K562 (cell line): ENCODE measurements around the gene EFCAB8. TPM values are rescaled to one million over a fixed set of nuclear protein-coding genes. Genes with fewer than 3 reads are reported as not detected.

ENCODE experiments used
- ATAC-seq: fragments of 200-7000 bp; cut with Tn5 transposase; 3 replicates; pipeline ENCODE4 v1.9.1; 2020; ENCODE audit warnings: moderate library complexity
- BruUV-seq: library from RNA; stranded (reverse); fragments of 400-500 nt; replicated peaks from 2 replicates; lab custom pipeline; 2021; lab: Mats Ljungman, UMichigan
- CTCF ChIA-PET: fragments of 300-600 bp; formaldehyde crosslinking; extraction: SDS; loops from one replicate; lab custom pipeline; 2021; ENCODE audit warnings: low intra/inter-chr PET ratio; lab: Yijun Ruan, JAX
- POLR2A ChIA-PET: fragments of 300-600, 350-650 bp; sonication (Branson Sonifier 250); formaldehyde crosslinking; extraction: SDS; loops from one replicate; lab custom pipeline; 2021; ENCODE audit warnings: antibody characterized with exemption, inconsistent platforms; lab: Yijun Ruan, JAX
- DNase-seq, 4 experiments: peaks; one replicate each; pipeline versions ENCODE4 v3.0.0 to v3.0.0-alpha.2; 2011 to 2018; ENCODE audit warnings: low spot score in 3 of 4, mixed read lengths in 3 of 4; ENCODE audit errors: extremely low read depth in 1 of 4
- FAIRE-seq: peaks from 2 replicates; lab custom pipeline; 2011; peaks lifted over from hg19 to GRCh38; lab: Jason Lieb, UNC
- H2AFZ ChIP-seq: 2 replicates; pipeline ENCODE4 v1.6.0; 2011; ENCODE audit warnings: low read depth, low read length, control low read depth, inconsistent platforms
- H3K27ac ChIP-seq: fragments of 200-600 bp; 3 replicates; pipeline ENCODE4 v1.8.0; 2011; ENCODE audit warnings: low read depth, mild to moderate bottlenecking, control low read depth, inconsistent platforms, low read length, moderate library complexity, mixed read lengths; ENCODE audit errors: extremely low read depth
- H3K27me3 ChIP-seq, 2 experiments: fragments of 300-600 bp in 1 of 2; 2 replicates in 1 of 2; 3 replicates in 1 of 2; pipeline versions ENCODE4 v1.6.0 to v1.8.0; 2011; ENCODE audit warnings: inconsistent platforms in 2 of 2, low read length in 2 of 2, mild to moderate bottlenecking in 1 of 2, mixed read lengths in 1 of 2, moderate library complexity in 1 of 2; ENCODE audit not compliant: control insufficient read depth in 2 of 2, insufficient read depth in 2 of 2
- H3K36me3 ChIP-seq: fragments of 300-600 bp; 3 replicates; pipeline ENCODE4 v1.8.0; 2011; ENCODE audit warnings: mild to moderate bottlenecking, low read length, inconsistent platforms; ENCODE audit not compliant: control insufficient read depth, insufficient read depth
- H3K4me1 ChIP-seq, 2 experiments: fragments of 200-600 bp in 1 of 2; replicated peaks in 1 of 2; 2 replicates in 1 of 2; 3 replicates in 1 of 2; pipeline versions ENCODE4 v1.5.1 to v1.8.0; 2011; ENCODE audit warnings: inconsistent platforms in 2 of 2, low read length in 2 of 2, mild to moderate bottlenecking in 1 of 2, mixed read lengths in 1 of 2, moderate library complexity in 1 of 2; ENCODE audit not compliant: control insufficient read depth in 2 of 2, insufficient read depth in 2 of 2
- H3K4me2 ChIP-seq: 2 replicates; pipeline ENCODE4 v1.6.1; 2011; ENCODE audit warnings: low read length, control low read depth, inconsistent platforms, mixed read lengths; ENCODE audit not compliant: insufficient read depth
- H3K4me3 ChIP-seq: fragments of 200-600 bp; sonication (generic), shearing (Covaris generic); 2 replicates; pipeline ENCODE4 v1.5.1; 2016; ENCODE audit warnings: control low read depth, inconsistent platforms
- H3K79me2 ChIP-seq: fragments of 200-600 bp; 3 replicates; pipeline ENCODE4 v1.8.0; 2011; ENCODE audit warnings: low read length, inconsistent platforms; ENCODE audit not compliant: control insufficient read depth, insufficient read depth
- H3K9ac ChIP-seq, 2 experiments: 2 replicates each; pipeline versions ENCODE4 v1.6.0 to v1.6.1; 2011; ENCODE audit warnings: low read depth in 2 of 2, low read length in 2 of 2, control low read depth in 1 of 2, inconsistent platforms in 1 of 2, mild to moderate bottlenecking in 1 of 2, mixed read lengths in 1 of 2; ENCODE audit not compliant: insufficient read depth in 1 of 2
- H3K9me1 ChIP-seq: one replicate; pipeline ENCODE4 v1.6.0; 2011; ENCODE audit warnings: inconsistent platforms, mild to moderate bottlenecking, low read length, moderate library complexity; ENCODE audit not compliant: control insufficient read depth, insufficient read depth
- H3K9me3 ChIP-seq: replicated peaks from 2 replicates; pipeline ENCODE4 v1.5.1; 2011; ENCODE audit warnings: low read depth, low read length, inconsistent platforms; ENCODE audit not compliant: control insufficient read depth, insufficient read depth
- H4K20me1 ChIP-seq: replicated peaks from 2 replicates; pipeline ENCODE4 v1.6.1; 2011; ENCODE audit warnings: low read length, inconsistent platforms, mixed read lengths; ENCODE audit not compliant: control insufficient read depth, insufficient read depth
- CREB3 ChIP-seq: fragments of 450-650 bp; conservative IDR thresholded peaks from 2 replicates; pipeline ENCODE4 v1.6.1; 2016; ENCODE audit warnings: missing genetic modification characterization, low read depth, mild to moderate bottlenecking, missing compliant biosample characterization, moderate library complexity
- ELF4 ChIP-seq: fragments of 450-650 bp; formaldehyde crosslinking; IDR thresholded peaks from 2 replicates; pipeline ENCODE4 v1.4.0; 2022; ENCODE audit warnings: missing genetic modification characterization
- GABPA ChIP-seq: fragments of 200-800 bp; sonication (Bioruptor generic); conservative IDR thresholded peaks from 2 replicates; pipeline ENCODE4 v1.6.1; 2016; ENCODE audit warnings: low read depth, missing genetic modification characterization, missing compliant biosample characterization
- GATAD2A ChIP-seq: fragments of 450-650 bp; IDR thresholded peaks from 2 replicates; pipeline ENCODE4 v1.6.1; 2017
- NCOA4 ChIP-seq: fragments of 450-650 bp; IDR thresholded peaks from 2 replicates; pipeline ENCODE4 v1.6.1; 2018; ENCODE audit warnings: mild to moderate bottlenecking; ENCODE audit not compliant: partially characterized antibody
- PHF8 ChIP-seq: fragments of 200-600 bp; sonication (generic); IDR thresholded peaks from 2 replicates; pipeline ENCODE4 v1.6.1; 2012; ENCODE audit warnings: mixed run types, mild to moderate bottlenecking, inconsistent platforms, low read length, moderate library complexity, borderline replicate concordance
- YY1 ChIP-seq, 3 experiments: IDR thresholded peaks; 2 replicates each; pipeline ENCODE4 v1.6.1; 2011; ENCODE audit warnings: low read length in 2 of 3, mild to moderate bottlenecking in 2 of 3, moderate library complexity in 2 of 3, borderline replicate concordance in 1 of 3, control low read depth in 1 of 3, low read depth in 1 of 3; ENCODE audit not compliant: insufficient read depth in 3 of 3, insufficient replicate concordance in 2 of 3, control insufficient read depth in 1 of 3, insufficient read length in 1 of 3; ENCODE audit errors: extremely low read depth in 1 of 3
- ZBTB33 ChIP-seq: sonication (generic); formaldehyde crosslinking; IDR thresholded peaks from 2 replicates; pipeline ENCODE4 v1.8.1; 2023; ENCODE audit warnings: mild to moderate bottlenecking, missing genetic modification reagents
- ZBTB49 ChIP-seq: sonication (generic); formaldehyde crosslinking; IDR thresholded peaks from 2 replicates; pipeline ENCODE4 v1.8.0; 2022; ENCODE audit warnings: missing genetic modification reagents, mild to moderate bottlenecking, borderline replicate concordance
- ZNF184 ChIP-seq: sonication (generic); formaldehyde crosslinking; IDR thresholded peaks from 2 replicates; pipeline ENCODE4 v1.5.0; 2020; ENCODE audit warnings: missing genetic modification reagents
- ZNF232 ChIP-seq: sonication (generic); formaldehyde crosslinking; IDR thresholded peaks from 2 replicates; pipeline ENCODE4 v1.8.0; 2022; ENCODE audit warnings: mild to moderate bottlenecking, missing genetic modification reagents
- ZNF24 ChIP-seq: fragments of 450-650 bp; IDR thresholded peaks from 2 replicates; pipeline ENCODE4 v1.6.1; 2016
- ZNF274 ChIP-seq: IDR thresholded peaks from 2 replicates; pipeline ENCODE4 v1.6.1; 2011; ENCODE audit warnings: low read depth, mild to moderate bottlenecking, low read length, moderate library complexity, borderline replicate concordance
- WGBS: fragments of 100-300 bp; shearing (Covaris generic); methylation state at CpG from one replicate; pipeline ENCODE4 v1.1.6; 2016; ENCODE audit warnings: low coverage, mixed read lengths; ENCODE audit not compliant: insufficient coverage; ENCODE audit errors: missing lambda C conversion rate; 5-methylcytosine and 5-hydroxymethylcytosine counted together
- in situ Hi-C: fragments of 300-500 bp; cut with MboI; formaldehyde crosslinking; loops from 4 replicates; pipeline ENCODE4 v1.15.0; 2018; ENCODE audit warnings: inconsistent platforms, mixed read lengths
- intact Hi-C: fragments of 100-400 bp; cut with micrococcal nuclease; formaldehyde crosslinking; loops from 2 replicates; pipeline ENCODE4 v1.14.2; 2022
- polyA plus RNA-seq, 8 experiments: library from polyadenylated mRNA; depleted of rRNA in 4 of 8; stranded (reverse) in 5 of 8; unstranded in 3 of 8; fragments of >200 nt; fragmentation: Nextera tagmentation in 2 of 8; fragmentation: Illumina TruSeq in 1 of 8; extraction: Ambion mirVana in 2 of 8; extraction: Trizol in 1 of 8; gene quantifications; 2 replicates each; pipeline versions ENCODE4 v1.2.1 to v1.2.3, GENCODE V29; 2011 to 2014; ENCODE audit warnings: inconsistent platforms in 1 of 8, missing spikeins in 1 of 8
- total RNA-seq, 7 experiments: library from RNA; depleted of rRNA in 6 of 7; stranded (reverse); fragments of >200 nt in 6 of 7; fragmentation: Illumina TruSeq in 2 of 7; extraction: Trizol in 2 of 7; gene quantifications; 2 replicates each; pipeline versions ENCODE4 v1.2.1 to v1.2.3, GENCODE V29; 2011 to 2021; ENCODE audit warnings: low replicate concordance in 1 of 7
- TF ChIP-seq, protein P1 (sequence below): fragments of 250-450 bp; sonication (Bioruptor Pico); IDR thresholded peaks from 2 replicates; pipeline ENCODE4 v1.8.0; 2022; ENCODE audit warnings: moderate library complexity, mild to moderate bottlenecking, inconsistent platforms

EFCAB8 gene
- total and polyA plus RNA-seq, 9 of the 15 experiments (the other 6 are each of a cell fraction or from before 2014, with no cell fraction given), result 0.03 to 0.18 (median 0.11) TPM; not detected in 6

DNA sequence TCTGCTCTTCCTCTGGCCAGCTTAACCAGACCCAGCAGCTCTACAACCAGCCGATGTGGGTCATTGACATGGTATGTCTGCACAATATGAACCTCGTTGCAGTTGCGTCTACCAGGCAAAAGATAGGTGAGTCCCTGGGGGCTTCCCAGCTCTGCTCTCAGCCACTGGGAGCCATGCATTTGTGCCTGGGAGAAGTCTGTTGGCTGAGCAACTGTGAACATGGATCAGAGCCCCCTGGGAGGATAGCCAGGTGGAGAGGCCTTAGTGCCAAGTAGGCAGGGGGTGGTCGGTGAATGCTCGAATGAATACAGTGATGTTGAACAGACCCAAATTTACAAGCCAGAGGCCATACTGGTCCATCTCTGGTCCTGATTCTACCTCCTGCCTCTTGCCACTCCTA is 30.6 kb downstream of the EFCAB8 start (continued):
- TF ChIP-seq ELF4 (CRISPR knock-in tag), result no peak

GRCh38 chr20:32891491-32891890 is 32.8 kb downstream of the EFCAB8 start:
- H3K27ac ChIP-seq, result no peak overlapping the region
- WGBS, result 2% methylated on average over 6 of the region's 8 CpGs
- H3K4me2 ChIP-seq, result no peak overlapping the region
- no peak for FAIRE-seq
- peaks cover 10 to 51% of the 10 kb centered on the region in 2 experiments for H3K27me3 ChIP-seq
- H3K9ac ChIP-seq, result no peak overlapping the region
- no peak for ATAC-seq
- H3K79me2 ChIP-seq, result no peaks in the 10 kb centered on the region
- ChIA-PET POLR2A (interaction anchor here (0.7 kb wide), 1 partner anchor 201 kb away, joined by 5 read pairs; no protein-coding TSS in a partner anchor), CTCF (no interaction called here)
- intact Hi-C loops (no loop called here), in situ Hi-C loops (no loop called here)
- no peaks in the 10 kb centered on the region for H3K36me3 ChIP-seq
- H3K9me1 ChIP-seq, result no peaks in the 10 kb centered on the region
- peaks cover 0 to 7% of the 10 kb centered on the region in 2 experiments; a peak in 2 of 5 replicates for H3K4me1 ChIP-seq
- peaks cover 12% of the 10 kb centered on the region for H4K20me1 ChIP-seq
- no peak for DNase-seq
- no TSS peak for BruUV-seq
- H3K9me3 ChIP-seq, result no peaks in the 10 kb centered on the region
- H3K4me3 ChIP-seq, result no peak overlapping the region
- H2AFZ ChIP-seq, result no peak overlapping the region
- TF ChIP-seq CREB3 (tag), result no peak
- TF ChIP-seq NCOA4, result no peak
- TF ChIP-seq GABPA, result no peak
- TF ChIP-seq PHF8, result no peak
- TF ChIP-seq ZBTB33 (CRISPR knock-in tag), result no peak
- no peak for TF ChIP-seq ZBTB49 (CRISPR knock-in tag)
- TF ChIP-seq ZNF274, result no peak
- TF ChIP-seq ZNF184 (CRISPR knock-in tag), result no peak
- TF ChIP-seq, protein P1, sequence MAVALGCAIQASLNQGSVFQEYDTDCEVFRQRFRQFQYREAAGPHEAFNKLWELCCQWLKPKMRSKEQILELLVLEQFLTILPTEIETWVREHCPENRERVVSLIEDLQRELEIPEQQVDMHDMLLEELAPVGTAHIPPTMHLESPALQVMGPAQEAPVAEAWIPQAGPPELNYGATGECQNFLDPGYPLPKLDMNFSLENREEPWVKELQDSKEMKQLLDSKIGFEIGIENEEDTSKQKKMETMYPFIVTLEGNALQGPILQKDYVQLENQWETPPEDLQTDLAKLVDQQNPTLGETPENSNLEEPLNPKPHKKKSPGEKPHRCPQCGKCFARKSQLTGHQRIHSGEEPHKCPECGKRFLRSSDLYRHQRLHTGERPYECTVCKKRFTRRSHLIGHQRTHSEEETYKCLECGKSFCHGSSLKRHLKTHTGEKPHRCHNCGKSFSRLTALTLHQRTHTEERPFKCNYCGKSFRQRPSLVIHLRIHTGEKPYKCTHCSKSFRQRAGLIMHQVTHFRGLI (CRISPR knock-in tag), result no peak
- TF ChIP-seq YY1 (IDR thresholded peaks at IDR 0.05; ENCODE audit: borderline replicate concordance in 1 of 3, control insufficient read depth in 1 of 3, extremely low read depth in 1 of 3, insufficient read depth in 3 of 3, insufficient read length in 1 of 3, insufficient replicate concordance in 2 of 3, low read depth in 1 of 3, low read length in 2 of 3), result no peak
- TF ChIP-seq ZNF24, result no peak
- no peak for TF ChIP-seq ZNF232 (CRISPR knock-in tag)
- TF ChIP-seq GATAD2A, result no peak
